ENCODE results near the gene U2AF2.

- TF ChIP-seq MAX (IDR thresholded peaks at IDR 0.05; ENCODE audit: low read depth) (no peak), GABPA (IDR thresholded peaks at IDR 0.05; ENCODE audit: low read depth) (no peak), ELF1 (IDR thresholded peaks at IDR 0.05) (no peak)
These were observed 48.4 kb upstream of the U2AF2 start for GRCh38 chr19:55606471-55606787.
